HepG2 (cell line): Measurements from ENCODE around the gene IL17RA.

ENCODE experiments used
- CTCF ChIP-seq: sonication (generic); formaldehyde crosslinking; IDR thresholded peaks from 2 replicates; pipeline ENCODE4 v1.5.0; 2020; ENCODE audit warnings: mild to moderate bottlenecking, missing genetic modification reagents, moderate library complexity
- DMAP1 ChIP-seq: IDR thresholded peaks from 2 replicates; pipeline ENCODE4 v1.6.1; 2016
- DRAP1 ChIP-seq: IDR thresholded peaks from 2 replicates; pipeline ENCODE4 v1.6.1; 2016; ENCODE audit warnings: missing genetic modification reagents, missing compliant biosample characterization
- ETV6 ChIP-seq: sonication (generic); formaldehyde crosslinking; conservative IDR thresholded peaks from 2 replicates; pipeline ENCODE4 v1.4.0; 2020; ENCODE audit warnings: missing genetic modification reagents
- FOXM1 ChIP-seq: sonication (generic); formaldehyde crosslinking; IDR thresholded peaks from 2 replicates; pipeline ENCODE4 v1.5.0; 2020; ENCODE audit warnings: missing genetic modification reagents
- GLI4 ChIP-seq: sonication (generic); formaldehyde crosslinking; IDR thresholded peaks from 2 replicates; pipeline ENCODE4 v1.5.1; 2020; ENCODE audit warnings: missing genetic modification reagents, mild to moderate bottlenecking, moderate library complexity, borderline replicate concordance
- HNRNPK ChIP-seq: fragments of 200-400 bp; formaldehyde crosslinking; IDR thresholded peaks from 2 replicates; pipeline ENCODE4 v1.6.1; 2018; ENCODE audit warnings: low read length, low read depth, moderate library complexity, mild to moderate bottlenecking; ENCODE audit not compliant: poor library complexity, severe bottlenecking
- RAD21 ChIP-seq: fragments of 450-650 bp; formaldehyde crosslinking; IDR thresholded peaks from 2 replicates; pipeline ENCODE4 v1.5.0; 2020; ENCODE audit warnings: mild to moderate bottlenecking
- YY1 ChIP-seq: IDR thresholded peaks from 2 replicates; pipeline ENCODE4 v1.6.1; 2011; ENCODE audit warnings: low read length, low read depth, moderate library complexity, mild to moderate bottlenecking; ENCODE audit not compliant: insufficient read depth, insufficient replicate concordance
- ZFY ChIP-seq: sonication (generic); formaldehyde crosslinking; IDR thresholded peaks from 2 replicates; pipeline ENCODE4 v1.4.0; 2020; ENCODE audit warnings: missing genetic modification reagents
- ZHX2 ChIP-seq, 2 experiments: sonication (generic) in 1 of 2; formaldehyde crosslinking in 1 of 2; IDR thresholded peaks; 2 replicates each; pipeline versions ENCODE4 v1.6.1 to v1.9.0; 2014 to 2022; ENCODE audit warnings: antibody characterized with exemption in 1 of 2, borderline replicate concordance in 1 of 2, inconsistent platforms in 1 of 2, low read depth in 1 of 2, missing genetic modification reagents in 1 of 2
- ZNF256 ChIP-seq: sonication (generic); formaldehyde crosslinking; conservative IDR thresholded peaks from 2 replicates; pipeline ENCODE4 v1.4.0; 2020; ENCODE audit warnings: missing genetic modification reagents
- ZNF414 ChIP-seq: sonication (generic); formaldehyde crosslinking; IDR thresholded peaks from 2 replicates; pipeline ENCODE4 v1.5.0; 2020; ENCODE audit warnings: missing genetic modification reagents
- ZNF570 ChIP-seq: sonication (generic); formaldehyde crosslinking; IDR thresholded peaks from 2 replicates; pipeline ENCODE4 v1.4.0; 2020; ENCODE audit warnings: mild to moderate bottlenecking, missing genetic modification reagents, borderline replicate concordance

- TF ChIP-seq DMAP1 (CRISPR knock-in tag) (no peak), ZNF256 (CRISPR knock-in tag) (no peak), DRAP1 (CRISPR knock-in tag) (no peak), ETV6 (CRISPR knock-in tag) (no peak), GLI4 (CRISPR knock-in tag) (no peak), FOXM1 (CRISPR knock-in tag) (no peak), CTCF (CRISPR knock-in tag) (no peak), HNRNPK (no peak), YY1 (no peak), ZFY (no peak), ZHX2 (IDR thresholded peaks at IDR 0.05; ENCODE audit: low read depth) (no peak), ZHX2 (CRISPR knock-in tag; IDR thresholded peaks at IDR 0.05; ENCODE audit: borderline replicate concordance) (no peak), RAD21 (no peak), ZNF414 (CRISPR knock-in tag) (no peak), ZNF570 (no peak)
Observed at GRCh38 chr22:17157714-17158113, 72.9 kb downstream of the IL17RA start.
